ENCODE data around the gene BBX.

Gene BBX

GRCh38 chr3:107604057-107604822, 81.5 kb downstream of the BBX start:
- DNase-seq: no peak

DNA sequence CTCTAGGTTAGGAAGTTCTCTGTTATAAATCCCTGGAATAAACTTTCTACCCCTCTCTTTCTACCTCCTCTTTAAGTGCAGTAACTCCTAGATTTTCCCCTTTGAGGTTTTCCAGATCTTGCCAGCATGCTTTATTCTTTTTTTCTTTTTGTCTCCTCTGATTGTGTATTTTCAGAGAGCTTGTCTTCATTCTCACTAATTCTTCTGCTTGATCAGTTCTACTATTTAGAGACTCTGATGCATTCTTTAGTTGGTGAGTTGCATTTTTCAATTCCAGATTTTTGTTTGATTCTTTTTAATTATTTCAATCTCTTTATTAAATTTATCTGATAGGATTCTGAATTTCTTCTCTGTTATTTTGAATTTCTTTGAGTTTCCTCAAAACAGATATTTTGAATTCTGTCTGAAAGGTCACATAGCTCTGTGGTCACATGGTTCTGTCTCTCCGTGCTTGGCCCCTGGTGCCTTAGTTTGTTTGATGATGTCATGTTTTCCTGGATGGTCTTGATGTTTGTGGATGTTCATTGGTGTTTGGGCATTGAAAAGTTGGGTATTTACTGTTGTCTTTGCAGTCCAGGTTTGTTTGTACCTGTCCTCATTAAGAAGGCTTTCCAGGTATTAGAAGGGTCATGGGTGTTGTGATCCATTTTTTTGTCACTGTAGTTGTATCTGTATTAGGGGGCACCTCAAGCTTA, 89.2 kb downstream of the BBX start:
- DNase-seq: no peak

- DNase-seq: no peak
Measured at GRCh38 chr3:107612664-107613084, 89.9 kb downstream of the BBX start.

DNA sequence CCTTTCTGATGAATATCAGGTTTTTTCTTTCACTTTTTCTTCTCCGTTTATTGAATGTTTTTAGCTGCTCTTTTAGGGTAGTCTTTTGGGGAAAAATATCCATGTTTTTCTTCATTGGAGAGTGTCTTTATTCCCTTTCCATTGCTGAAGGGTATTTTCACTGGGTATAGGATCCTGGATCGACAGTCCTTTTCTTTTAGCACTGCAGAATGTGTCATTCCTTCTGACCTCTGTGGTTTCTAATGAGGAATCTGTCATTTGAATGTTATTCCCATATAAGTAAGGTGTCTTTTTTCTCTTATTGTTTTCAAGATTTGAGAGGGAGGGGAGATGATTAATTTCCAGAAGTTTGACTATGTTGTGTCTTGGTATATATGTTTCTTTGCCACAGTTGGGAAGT, 96.8 kb downstream of the BBX start:
- no peak for DNase-seq

DNA sequence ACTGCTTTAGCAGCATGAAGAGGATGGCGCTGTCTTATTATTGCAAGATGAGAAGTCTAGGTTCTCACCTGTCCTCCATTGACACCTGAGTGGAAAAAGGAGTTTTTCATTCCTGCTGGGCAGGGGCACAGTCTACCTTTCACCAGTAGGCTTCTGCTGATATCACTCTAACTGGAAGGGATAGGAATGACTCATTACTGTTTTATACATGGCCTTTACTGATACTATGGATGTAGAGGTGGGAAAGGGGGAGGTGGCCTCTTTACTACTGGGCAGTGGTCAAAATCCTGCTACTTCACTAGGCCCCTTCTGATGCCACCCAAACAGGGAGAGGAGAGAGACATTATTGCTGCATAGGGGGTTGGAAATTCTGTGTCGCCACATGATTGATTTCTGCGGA, 97.8 kb downstream of the BBX start:
- DNase-seq: no peak

- DNase-seq: no peak
Measured at GRCh38 chr3:107621465-107621864, 98.7 kb downstream of the BBX start.

- DNase-seq: no peak
Measured at GRCh38 chr3:107627962-107628542, 105.3 kb downstream of the BBX start.

DNA sequence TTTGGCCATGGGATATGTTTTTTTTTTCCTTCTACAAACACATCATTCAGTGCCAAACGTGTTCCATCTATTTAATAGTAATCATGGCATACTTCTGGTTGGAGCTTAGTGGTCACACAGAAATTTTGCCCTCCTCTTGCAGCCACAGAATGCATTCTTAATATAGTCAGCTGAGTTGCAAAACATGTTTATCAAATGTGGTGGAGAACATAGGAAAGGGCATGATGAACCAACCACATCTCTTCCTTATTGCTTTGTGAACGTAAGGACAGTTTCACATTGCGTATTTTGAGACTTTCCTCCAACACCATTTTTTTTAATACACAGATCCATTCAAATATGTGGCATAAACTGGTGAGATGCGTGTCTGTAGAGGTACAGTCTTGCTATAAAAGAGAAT, 106.8 kb downstream of the BBX start:
- no peak for DNase-seq

DNA sequence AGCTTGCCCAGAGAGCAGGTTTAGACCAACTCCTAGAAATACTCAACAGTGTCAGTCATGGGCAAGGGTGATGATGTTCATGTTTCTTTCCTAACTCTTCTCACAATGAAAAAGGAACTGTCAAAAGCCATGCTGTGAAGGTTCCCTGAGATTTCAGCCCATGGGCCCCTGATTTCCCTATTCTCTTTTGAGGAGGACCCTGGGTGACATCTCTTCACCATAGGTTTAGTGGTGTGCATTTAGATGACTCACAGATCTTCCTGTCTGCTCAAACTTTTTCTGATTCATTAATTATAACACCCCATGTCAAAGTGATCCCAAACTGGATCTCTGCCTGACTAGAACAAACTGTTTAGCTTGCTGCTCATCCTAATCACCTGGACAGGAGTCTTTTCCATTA, 108.0 kb downstream of the BBX start:
- no peak for DNase-seq

DNA sequence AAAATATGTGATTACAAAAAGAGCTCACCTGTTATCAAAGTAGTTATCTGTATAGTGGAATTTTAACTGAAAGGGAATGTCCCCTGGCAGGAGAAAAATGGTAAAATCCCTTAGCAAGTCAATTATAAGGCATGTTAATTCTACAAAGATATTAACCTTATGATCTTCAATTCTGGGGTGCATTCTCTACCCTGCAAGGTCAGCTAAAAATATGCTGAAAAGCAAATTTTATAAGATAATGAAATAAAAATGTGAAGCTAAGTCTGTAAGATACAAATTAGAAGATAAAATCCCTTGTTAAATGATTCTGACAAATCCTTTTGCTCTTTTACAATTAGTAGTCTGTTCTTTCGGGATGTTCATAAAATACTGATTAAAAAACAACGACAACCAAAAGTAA, 109.8 kb downstream of the BBX start:
- DNase-seq: no peak

DNA sequence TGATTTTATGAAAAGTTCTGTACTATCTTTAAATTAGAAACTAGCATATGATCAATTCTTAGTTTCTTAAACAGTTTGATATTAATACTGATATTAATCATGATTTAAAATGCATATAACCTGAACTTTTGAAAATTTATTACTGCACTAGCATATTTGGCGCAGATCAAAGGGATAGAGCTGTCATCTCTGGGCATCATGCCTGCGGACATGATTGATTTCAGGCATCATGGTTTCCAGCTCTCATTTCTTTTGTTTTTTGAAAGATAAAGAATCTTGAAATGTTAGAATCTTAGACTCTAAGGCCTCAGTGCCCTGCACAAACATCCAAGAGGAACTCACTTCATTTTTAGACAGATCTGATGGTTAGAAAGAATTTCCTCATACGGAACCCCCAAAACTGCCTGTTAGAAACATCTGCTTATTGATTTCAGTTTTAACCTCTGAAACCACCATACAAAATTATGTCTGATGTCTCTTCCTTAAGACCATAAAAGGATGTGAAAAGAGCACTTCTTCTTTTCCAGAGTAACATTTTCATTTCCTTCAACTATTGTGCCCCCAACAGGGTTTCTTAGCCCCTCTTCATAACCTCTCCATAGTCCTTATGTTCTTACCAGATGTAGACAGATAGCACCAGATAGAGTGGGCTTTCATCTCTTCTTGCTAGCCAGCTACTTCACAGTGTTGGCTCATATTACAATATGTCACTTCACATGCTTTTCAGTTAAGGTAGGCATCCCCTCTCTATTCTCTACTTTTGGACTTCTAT, 110.8 kb downstream of the BBX start:
- DNase-seq: no peak

DNA sequence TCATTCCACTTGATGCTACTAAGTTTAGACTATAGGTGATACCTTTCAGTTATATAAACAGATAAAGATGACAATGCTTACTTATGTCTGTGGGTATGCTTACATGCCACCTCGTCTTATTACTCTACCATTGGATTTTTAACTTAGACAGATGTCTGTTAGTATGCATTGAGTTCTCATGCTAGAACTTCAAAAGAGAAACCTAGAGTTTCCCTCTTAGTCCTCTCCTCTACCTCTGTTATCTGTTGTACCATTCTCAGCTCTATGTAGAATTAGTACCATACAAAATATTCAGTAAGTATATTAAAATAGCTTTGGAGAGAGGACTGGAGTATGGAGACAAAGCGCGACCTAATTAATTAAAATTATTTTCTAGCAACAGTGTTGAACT, 111.3 kb downstream of the BBX start:
- DNase-seq: no peak

- DNase-seq: no peak
Measured at GRCh38 chr3:107637416-107638183, 114.8 kb downstream of the BBX start.

GRCh38 chr3:107641572-107642307, 119.0 kb downstream of the BBX start:
- DNase-seq: no peak

DNA sequence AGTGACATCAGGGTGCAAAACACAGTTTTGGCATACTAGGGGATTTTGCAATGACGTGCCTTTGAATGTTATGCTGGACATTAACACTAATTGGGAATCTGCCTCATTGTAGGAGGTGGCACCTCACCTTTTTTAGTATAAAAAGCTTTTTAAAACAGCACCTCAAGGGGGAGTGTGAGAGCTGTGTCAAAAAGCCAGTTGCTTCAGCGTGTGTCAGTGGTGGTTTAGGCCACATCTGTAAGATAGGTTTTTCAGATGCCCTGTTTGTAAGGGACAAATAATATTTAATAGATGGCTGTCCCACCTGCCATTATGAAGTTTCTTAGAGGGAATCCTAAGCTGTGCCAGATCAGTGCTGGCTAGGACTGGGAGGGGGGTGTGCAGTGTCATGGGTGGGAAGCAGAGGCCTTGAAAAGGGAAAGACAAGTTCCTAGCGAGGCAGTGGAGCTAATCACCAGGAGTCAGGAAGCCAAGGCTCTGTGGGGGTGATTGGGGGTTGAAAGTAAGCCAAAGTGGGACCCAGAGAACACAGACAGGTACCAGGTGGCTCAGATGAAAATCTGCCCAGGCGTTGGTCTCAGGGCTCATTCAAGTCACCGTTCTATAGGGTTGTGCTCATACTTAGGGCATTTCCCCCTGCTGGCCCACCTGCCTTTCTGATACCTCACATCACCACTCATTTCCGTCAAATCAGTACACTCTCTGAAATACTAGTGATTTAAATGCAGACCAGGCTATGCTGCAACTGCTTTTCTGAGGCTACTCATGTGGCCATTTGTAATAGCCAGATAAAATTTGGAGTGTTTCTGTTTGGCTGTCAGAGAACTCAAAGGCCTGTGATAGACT, 120.5 kb downstream of the BBX start:
- no peak for DNase-seq

DNA sequence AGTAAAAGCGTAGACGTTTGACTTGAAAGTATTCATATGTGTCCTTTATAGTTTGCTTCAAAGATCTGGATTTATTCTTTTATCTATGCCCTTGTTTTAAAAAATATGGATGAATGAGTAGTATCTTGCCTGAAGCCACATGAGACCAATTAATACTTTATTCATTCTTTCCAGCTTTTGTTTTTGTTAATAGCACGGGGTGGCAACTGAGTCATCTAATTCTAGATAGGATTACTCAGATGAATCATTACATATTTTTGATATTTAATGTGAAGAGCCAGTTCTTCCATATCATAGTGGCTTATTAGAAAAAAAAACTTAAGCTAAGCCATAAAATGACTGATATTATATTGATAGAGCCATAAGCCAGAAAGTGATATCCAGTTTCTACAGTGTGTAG, 121.9 kb downstream of the BBX start:
- no peak for DNase-seq

- DNase-seq: no peak
Measured at GRCh38 chr3:107650788-107651187, 128.0 kb downstream of the BBX start.

- DNase-seq: no peak
Measured at GRCh38 chr3:107651782-107652181, 129.0 kb downstream of the BBX start.

GRCh38 chr3:107654218-107654617, 131.5 kb downstream of the BBX start:
- no peak for DNase-seq

DNA sequence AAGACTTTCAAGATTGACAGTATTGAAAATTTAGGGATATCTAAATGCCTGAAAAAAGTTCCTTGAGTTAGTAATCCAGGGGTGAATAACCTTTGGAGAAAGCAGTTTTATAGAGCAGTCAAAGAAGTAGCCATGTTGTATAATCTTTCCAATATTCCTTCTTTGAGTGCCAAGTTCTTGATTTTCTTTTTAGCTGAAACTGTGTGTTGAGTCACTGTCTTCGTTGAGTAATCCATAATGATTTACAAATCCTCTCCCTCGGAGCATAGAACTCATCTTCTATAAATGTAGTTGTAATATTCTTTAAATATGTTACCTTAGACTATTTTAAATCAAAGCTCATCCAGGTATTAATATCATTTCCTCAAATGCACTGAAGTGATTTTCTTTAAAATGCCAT, 135.2 kb downstream of the BBX start:
- DNase-seq: no peak
